ENCODE data around the gene RPS6KA3. TPM values are rescaled to one million over a fixed set of nuclear protein-coding genes. Genes with fewer than 3 reads are reported as not detected.

RPS6KA3 gene
- total and polyA plus RNA-seq, 4 donors: 18.5 to 44.9 (median 27.8) TPM

DNA sequence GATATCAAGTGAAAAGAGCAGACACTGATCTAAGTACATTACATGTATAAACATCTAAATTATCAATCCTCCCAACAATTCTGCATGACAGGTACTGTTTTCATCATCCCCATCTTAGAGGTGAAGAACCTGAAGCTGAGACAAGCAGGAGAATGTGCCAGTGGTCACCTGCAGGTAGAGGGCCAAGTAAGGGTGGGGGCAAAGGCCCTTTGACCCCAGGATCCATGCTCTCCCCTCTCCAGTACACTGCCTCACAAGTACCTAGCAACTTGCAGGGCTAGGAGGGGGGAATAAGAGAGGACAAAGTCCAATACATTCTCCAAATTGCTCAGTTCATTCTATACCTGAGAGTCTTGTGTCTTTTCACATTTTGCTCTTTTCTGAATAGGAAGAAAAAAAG, 141.7 kb downstream of the RPS6KA3 start:
- Histone ChIP-seq H3K27ac (ENCODE audit: low read depth, low read length) (no peak overlapping the region), H3K36me3 (ENCODE audit: control insufficient read depth, insufficient read depth, low read length) (no peaks in the 10 kb centered on the region), H3K9me3 (ENCODE audit: control insufficient read depth, insufficient read depth, low read length) (no peaks in the 10 kb centered on the region), H3K27me3 (ENCODE audit: control insufficient read depth, insufficient read depth, low read length) (peaks cover 10% of the 10 kb centered on the region), H3K4me1 (ENCODE audit: control insufficient read depth, insufficient read depth, low read length) (no peaks in the 10 kb centered on the region), H3K4me3 (ENCODE audit: low read depth, low read length) (no peak overlapping the region)
- no peak for DNase-seq (ENCODE audit: low read depth in 4 of 6, low spot score in 6 of 6)

DNA sequence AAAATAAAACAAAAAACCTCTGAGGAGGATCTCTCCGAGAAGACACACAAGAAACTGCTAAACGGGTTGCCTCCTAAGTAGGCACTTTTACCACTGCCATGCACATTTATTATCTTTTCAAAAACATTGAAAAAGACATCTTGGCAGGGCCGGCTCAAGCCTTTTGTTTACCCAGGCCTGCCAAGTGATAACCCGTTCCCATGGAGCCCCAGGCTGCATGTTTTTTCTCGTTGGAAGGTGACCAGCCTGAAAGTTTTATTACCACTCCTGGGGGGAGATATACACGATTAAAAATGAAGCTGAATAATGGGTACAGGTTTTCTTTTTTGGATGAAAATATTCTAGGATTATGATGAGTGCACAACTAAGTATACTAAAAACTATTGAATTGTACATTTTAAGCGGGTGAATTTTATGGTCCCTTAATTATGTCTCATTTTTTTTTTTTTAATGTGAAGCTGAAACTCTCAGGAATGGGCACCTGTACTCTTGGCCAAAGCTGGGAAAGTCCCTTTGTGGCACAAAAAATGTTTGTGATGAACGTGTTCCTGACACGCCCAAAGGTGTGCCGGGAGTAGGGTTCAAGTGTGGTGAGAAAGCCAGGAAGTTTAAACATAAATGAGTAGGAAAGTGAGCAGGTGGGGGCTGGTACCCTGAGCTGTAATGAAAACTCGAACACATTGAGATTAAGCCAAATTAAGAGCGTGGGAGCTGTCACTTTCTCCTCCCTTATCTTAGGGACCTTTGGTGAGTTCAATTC, 148.5 kb downstream of the RPS6KA3 start:
- Histone ChIP-seq H3K9me3 (ENCODE audit: control insufficient read depth, insufficient read depth, low read length) (no peaks in the 10 kb centered on the region), H3K36me3 (ENCODE audit: control insufficient read depth, insufficient read depth, low read length) (no peaks in the 10 kb centered on the region), H3K27ac (ENCODE audit: low read depth, low read length) (no peak overlapping the region), H3K4me3 (ENCODE audit: low read depth, low read length) (no peak overlapping the region), H3K27me3 (ENCODE audit: control insufficient read depth, insufficient read depth, low read length) (peaks cover 51% of the 10 kb centered on the region), H3K4me1 (ENCODE audit: control insufficient read depth, insufficient read depth, low read length) (peaks cover 8% of the 10 kb centered on the region)
- WGBS (ENCODE audit: insufficient coverage): 69% methylated on average over 7 of the region's 12 CpGs
- no peak for DNase-seq (ENCODE audit: low read depth in 4 of 6, low spot score in 6 of 6)

DNA sequence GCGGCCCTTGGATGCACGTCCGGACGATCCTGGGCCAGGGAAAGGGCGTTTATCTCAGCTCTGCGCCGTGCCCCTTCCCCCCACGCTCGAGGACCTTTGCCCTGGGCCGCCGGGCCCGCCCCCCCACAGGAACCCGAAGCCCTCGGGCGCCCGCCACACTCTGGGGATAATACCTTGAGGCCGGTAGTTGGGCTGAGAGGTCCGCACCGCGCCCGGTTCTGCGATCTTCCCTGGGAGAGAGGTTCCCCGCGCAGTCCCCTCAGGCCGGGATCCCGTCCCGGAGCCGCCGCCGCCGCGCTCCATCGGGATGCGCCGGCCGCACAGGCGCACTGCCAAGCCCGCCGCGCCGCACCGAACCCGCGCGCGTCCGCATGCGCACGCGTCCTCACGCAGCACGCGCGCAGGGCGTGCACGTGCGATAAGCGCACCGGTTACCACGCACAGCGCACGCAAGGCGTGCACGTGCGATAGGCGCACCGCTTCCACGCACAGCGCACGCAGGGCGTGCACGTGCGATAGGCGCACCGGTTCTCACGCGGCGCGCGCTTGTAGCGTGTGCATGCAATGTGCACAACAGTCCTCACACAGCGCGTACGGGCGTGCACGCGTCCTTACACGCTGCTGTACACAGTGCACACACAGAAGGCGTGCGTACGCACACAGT, 150.0 kb downstream of the RPS6KA3 start, which contains the start of gene MAP7D2:
Gene MAP7D2, minus strand, starts transcription at position 331 of the 664 bp plus-strand sequence. Its CDS starts 28 bp downstream, at position 303.
- WGBS (ENCODE audit: insufficient coverage): 27% methylated on average over 89 of the region's 91 CpGs
- H3K27me3 ChIP-seq (ENCODE audit: control insufficient read depth, insufficient read depth, low read length): peaks cover 51% of the 10 kb centered on the region
- no peak within 1 kb of the TSS for H3K27ac ChIP-seq (ENCODE audit: low read depth, low read length)
- peak in 3 of 6 donors; percentile 49 to 88 (median 75) for DNase-seq (ENCODE audit: low read depth in 4 of 6, low spot score in 6 of 6)
- H3K4me3 ChIP-seq (ENCODE audit: low read depth, low read length): peak within 1 kb of the TSS; percentile 24
- no peaks in the 10 kb centered on the region for H3K36me3 ChIP-seq (ENCODE audit: control insufficient read depth, insufficient read depth, low read length)
- peaks cover 8% of the 10 kb centered on the region for H3K4me1 ChIP-seq (ENCODE audit: control insufficient read depth, insufficient read depth, low read length)
- H3K9me3 ChIP-seq (ENCODE audit: control insufficient read depth, insufficient read depth, low read length): no peaks in the 10 kb centered on the region

DNA sequence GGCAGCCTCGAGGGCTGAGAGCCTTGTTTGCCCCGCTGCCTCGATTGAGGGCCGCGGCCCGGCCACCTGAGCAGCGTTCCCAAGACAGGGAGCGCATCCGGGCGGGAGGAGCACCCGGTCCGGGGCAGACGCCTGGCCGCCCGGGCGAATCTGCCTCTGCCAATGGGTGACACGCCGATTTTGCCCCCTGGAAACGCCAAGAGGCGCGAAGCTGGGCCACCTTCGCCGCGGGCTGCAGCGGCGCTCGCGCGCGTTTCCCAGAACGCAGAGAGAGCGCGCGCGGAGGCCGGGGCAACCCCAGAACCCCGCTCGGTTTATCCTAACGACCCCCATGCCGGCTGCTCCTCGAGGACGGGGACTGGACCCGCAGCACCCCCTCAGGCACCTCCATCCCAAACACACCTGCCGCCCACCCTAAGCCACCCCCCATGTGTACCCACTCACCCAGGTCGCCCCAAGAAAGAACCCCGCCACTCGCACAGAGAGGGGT, 150.6 kb downstream of the RPS6KA3 start:
- peaks cover 51% of the 10 kb centered on the region for H3K27me3 ChIP-seq (ENCODE audit: control insufficient read depth, insufficient read depth, low read length)
- peaks cover 8% of the 10 kb centered on the region for H3K4me1 ChIP-seq (ENCODE audit: control insufficient read depth, insufficient read depth, low read length)
- H3K4me3 ChIP-seq (ENCODE audit: low read depth, low read length): peak overlapping the region; percentile 24
- H3K36me3 ChIP-seq (ENCODE audit: control insufficient read depth, insufficient read depth, low read length): no peaks in the 10 kb centered on the region
- no peak overlapping the region for H3K27ac ChIP-seq (ENCODE audit: low read depth, low read length)
- peak in 2 of 6 donors; percentile 9 to 26 for DNase-seq (ENCODE audit: low read depth in 4 of 6, low spot score in 6 of 6)
- no peaks in the 10 kb centered on the region for H3K9me3 ChIP-seq (ENCODE audit: control insufficient read depth, insufficient read depth, low read length)
- WGBS (ENCODE audit: insufficient coverage): 15% methylated on average over 47 of the region's 47 CpGs

GRCh38 chrX:20112022-20112774, 154.5 kb downstream of the RPS6KA3 start:
- H3K4me3 ChIP-seq (ENCODE audit: low read depth, low read length): no peak overlapping the region
- H3K27ac ChIP-seq (ENCODE audit: low read depth, low read length): no peak overlapping the region
- H3K4me1 ChIP-seq (ENCODE audit: control insufficient read depth, insufficient read depth, low read length): peaks cover 8% of the 10 kb centered on the region
- WGBS (ENCODE audit: insufficient coverage): 69% methylated on average over 11 of the region's 14 CpGs
- no peaks in the 10 kb centered on the region for H3K9me3 ChIP-seq (ENCODE audit: control insufficient read depth, insufficient read depth, low read length)
- no peaks in the 10 kb centered on the region for H3K36me3 ChIP-seq (ENCODE audit: control insufficient read depth, insufficient read depth, low read length)
- no peak for DNase-seq (ENCODE audit: low read depth in 4 of 6, low spot score in 6 of 6)
- H3K27me3 ChIP-seq (ENCODE audit: control insufficient read depth, insufficient read depth, low read length): peaks cover 35% of the 10 kb centered on the region

DNA sequence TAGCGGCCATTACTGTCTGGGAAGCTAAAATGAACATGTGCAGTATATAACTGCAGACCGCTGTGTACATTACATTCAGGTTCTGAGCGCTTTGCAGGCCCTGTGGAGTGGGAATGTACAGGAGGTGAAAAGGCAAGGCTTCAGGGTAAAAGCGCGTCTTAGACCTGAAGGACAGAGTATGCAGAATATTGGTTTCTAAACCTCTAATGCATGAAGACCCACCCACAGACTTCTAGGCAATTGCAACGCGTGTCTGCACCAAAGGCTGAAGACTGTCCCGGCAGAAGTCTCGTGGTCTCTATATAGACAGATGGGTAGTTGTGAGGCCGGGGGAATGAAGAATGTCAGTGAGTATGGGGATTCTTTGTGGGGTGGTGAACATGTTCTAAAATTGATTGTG, 155.4 kb downstream of the RPS6KA3 start:
- Histone ChIP-seq H3K27me3 (ENCODE audit: control insufficient read depth, insufficient read depth, low read length) (peaks cover 29% of the 10 kb centered on the region), H3K27ac (ENCODE audit: low read depth, low read length) (no peak overlapping the region), H3K4me3 (ENCODE audit: low read depth, low read length) (no peak overlapping the region), H3K36me3 (ENCODE audit: control insufficient read depth, insufficient read depth, low read length) (no peaks in the 10 kb centered on the region), H3K4me1 (ENCODE audit: control insufficient read depth, insufficient read depth, low read length) (peaks cover 5% of the 10 kb centered on the region), H3K9me3 (ENCODE audit: control insufficient read depth, insufficient read depth, low read length) (no peaks in the 10 kb centered on the region)
- WGBS (ENCODE audit: insufficient coverage): 93% methylated on average over 6 of the region's 10 CpGs
- no peak for DNase-seq (ENCODE audit: low read depth in 4 of 6, low spot score in 6 of 6)

DNA sequence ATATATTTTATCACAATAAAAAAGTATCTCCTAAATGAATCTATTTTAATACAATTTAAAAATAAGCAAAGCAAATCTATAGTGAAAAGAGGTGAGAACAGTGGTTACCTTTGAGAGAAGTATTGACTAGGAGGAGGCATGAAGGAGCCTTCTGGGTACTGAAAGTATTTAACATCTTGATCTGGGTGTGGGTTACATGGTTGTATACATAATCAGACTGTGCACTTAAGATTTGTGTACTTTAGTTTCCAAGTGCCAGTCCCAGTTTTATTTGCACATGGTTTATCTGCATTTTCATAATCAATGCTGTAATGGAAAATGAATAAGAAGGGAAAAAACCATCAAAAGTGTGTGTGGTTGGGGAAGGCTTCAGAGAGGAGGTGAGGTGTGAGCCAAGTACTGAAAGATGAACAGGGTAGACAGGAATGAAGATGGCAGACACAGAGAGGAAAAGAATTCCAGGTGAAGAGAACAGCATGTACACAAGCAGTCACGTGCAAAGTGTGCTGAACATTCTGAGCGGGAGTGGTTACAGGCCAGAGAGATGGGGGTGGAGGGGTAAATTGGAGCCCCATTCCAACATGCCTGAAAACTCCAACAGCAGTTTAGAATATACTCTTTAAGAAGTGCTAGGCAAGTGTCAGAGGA, 164.7 kb downstream of the RPS6KA3 start:
- H3K27ac ChIP-seq (ENCODE audit: low read depth, low read length): no peak overlapping the region
- WGBS (ENCODE audit: insufficient coverage): 83% methylated on average over 2 of the region's 2 CpGs
- H3K36me3 ChIP-seq (ENCODE audit: control insufficient read depth, insufficient read depth, low read length): no peaks in the 10 kb centered on the region
- H3K4me3 ChIP-seq (ENCODE audit: low read depth, low read length): no peak overlapping the region
- DNase-seq (ENCODE audit: low read depth in 4 of 6, low spot score in 6 of 6): no peak
- peaks cover 43% of the 10 kb centered on the region for H3K27me3 ChIP-seq (ENCODE audit: control insufficient read depth, insufficient read depth, low read length)
- H3K9me3 ChIP-seq (ENCODE audit: control insufficient read depth, insufficient read depth, low read length): no peaks in the 10 kb centered on the region
- no peaks in the 10 kb centered on the region for H3K4me1 ChIP-seq (ENCODE audit: control insufficient read depth, insufficient read depth, low read length)

Measured in spinal cord (tissue), 10 donors.